Measurements from ENCODE around the gene SMURF2.
"Not testable (repeated sequence)": the region's sequence is repeated elsewhere in the genome, so short reads cannot be mapped to it uniquely, and the experiment has no call there.

GRCh38 chr17:64660195-64660977, 1.7 kb downstream of the SMURF2 start:
- not testable (repeated sequence) for TF ChIP-seq CTCF, EP300 (IDR thresholded peaks at IDR 0.05)
